Mesenchymal stem cell (in vitro differentiated cells and primary cell): Measurements from ENCODE around the gene RUNX3.
"Not testable (repeated sequence)": the region's sequence is repeated elsewhere in the genome, so short reads cannot be mapped to it uniquely, and the experiment has no call there.

Experiments
- DNase-seq: peaks from one replicate; pipeline ENCODE4 v3.0.0-alpha.2; 2013
- H2AFZ ChIP-seq: one replicate; pipeline ENCODE4 v1.6.1; 2013; ENCODE audit warnings: low read depth, mild to moderate bottlenecking, control low read depth, inconsistent platforms, low read length, moderate library complexity
- H2AK5ac ChIP-seq: 2 replicates; pipeline ENCODE4 v1.6.1; 2013; ENCODE audit warnings: low read length, moderate library complexity, mild to moderate bottlenecking, inconsistent platforms; ENCODE audit not compliant: severe bottlenecking
- H2BK120ac ChIP-seq: one replicate; pipeline ENCODE4 v1.6.1; 2013; ENCODE audit warnings: low read depth, mild to moderate bottlenecking, inconsistent platforms, low read length, moderate library complexity
- H2BK12ac ChIP-seq, 2 experiments: one replicate each; pipeline ENCODE4 v1.6.1; 2013; ENCODE audit warnings: inconsistent platforms in 2 of 2, low read length in 2 of 2, mild to moderate bottlenecking in 2 of 2, moderate library complexity in 2 of 2, control low read depth in 1 of 2
- H2BK15ac ChIP-seq: one replicate; pipeline ENCODE4 v1.6.1; 2013; ENCODE audit warnings: mild to moderate bottlenecking, low read depth, inconsistent platforms; ENCODE audit not compliant: poor library complexity, severe bottlenecking
- H2BK5ac ChIP-seq: 2 replicates; pipeline ENCODE4 v1.6.1; 2013; ENCODE audit warnings: low read depth, mild to moderate bottlenecking, low read length, control low read depth, inconsistent platforms; ENCODE audit not compliant: poor library complexity, severe bottlenecking
- H3K14ac ChIP-seq, 2 experiments: one replicate each; pipeline ENCODE4 v1.6.1; 2013; ENCODE audit warnings: inconsistent platforms in 2 of 2, low read length in 2 of 2, control low read depth in 1 of 2, mild to moderate bottlenecking in 1 of 2, moderate library complexity in 1 of 2
- H3K18ac ChIP-seq, 2 experiments: one replicate each; pipeline ENCODE4 v1.6.1; 2013; ENCODE audit warnings: inconsistent platforms in 2 of 2, low read length in 2 of 2, control low read depth in 1 of 2, low read depth in 1 of 2, mild to moderate bottlenecking in 1 of 2
- H3K23ac ChIP-seq, 2 experiments: one replicate each; pipeline ENCODE4 v1.6.1; 2013; ENCODE audit warnings: inconsistent platforms in 2 of 2, low read length in 2 of 2, mild to moderate bottlenecking in 2 of 2, moderate library complexity in 2 of 2, control low read depth in 1 of 2
- H3K27ac ChIP-seq: 2 replicates; pipeline ENCODE4 v1.5.1; 2013; ENCODE audit warnings: mild to moderate bottlenecking, moderate library complexity, low read length, control low read depth, inconsistent platforms; ENCODE audit not compliant: poor library complexity, severe bottlenecking
- H3K27me3 ChIP-seq, 2 experiments: 2 replicates each; pipeline versions ENCODE4 v1.6.1 to v1.7.0; 2013; ENCODE audit warnings: low read length in 2 of 2, mild to moderate bottlenecking in 2 of 2, moderate library complexity in 2 of 2, control low read depth in 1 of 2, inconsistent platforms in 1 of 2; ENCODE audit not compliant: control insufficient read depth in 1 of 2, insufficient read depth in 1 of 2
- H3K36me3 ChIP-seq, 2 experiments: 2 replicates each; pipeline versions ENCODE4 v1.6.1 to v1.7.0; 2013; ENCODE audit warnings: low read length in 2 of 2, control low read depth in 1 of 2, inconsistent platforms in 1 of 2, low read depth in 1 of 2, mild to moderate bottlenecking in 1 of 2; ENCODE audit not compliant: insufficient read depth in 2 of 2, control insufficient read depth in 1 of 2
- H3K4ac ChIP-seq, 2 experiments: one replicate each; pipeline ENCODE4 v1.6.1; 2013; ENCODE audit warnings: inconsistent platforms in 2 of 2, low read length in 2 of 2, mild to moderate bottlenecking in 2 of 2, moderate library complexity in 2 of 2, control low read depth in 1 of 2, low read depth in 1 of 2
- H3K4me1 ChIP-seq: 2 replicates; pipeline ENCODE4 v1.6.1; 2013; ENCODE audit warnings: low read depth, low read length, control low read depth; ENCODE audit not compliant: control insufficient read depth, insufficient read depth
- H3K4me2 ChIP-seq: 2 replicates; pipeline ENCODE4 v1.6.1; 2013; ENCODE audit warnings: low read length, mild to moderate bottlenecking, inconsistent platforms; ENCODE audit not compliant: poor library complexity, severe bottlenecking
- H3K4me3 ChIP-seq, 2 experiments: 2 replicates each; pipeline versions ENCODE4 v1.5.1 to v1.7.0; 2013; ENCODE audit warnings: low read length in 2 of 2, mild to moderate bottlenecking in 2 of 2, control low read depth in 1 of 2, low read depth in 1 of 2; ENCODE audit not compliant: insufficient read depth in 1 of 2
- H3K79me1 ChIP-seq: replicated peaks from 2 replicates; pipeline ENCODE4 v1.6.1; 2013; ENCODE audit warnings: mild to moderate bottlenecking, control low read depth, low read length, inconsistent platforms; ENCODE audit not compliant: poor library complexity, severe bottlenecking
- H3K9ac ChIP-seq: 2 replicates; pipeline ENCODE4 v1.7.0; 2013; ENCODE audit warnings: mild to moderate bottlenecking, low read length, moderate library complexity
- H3K9me3 ChIP-seq: 2 replicates; pipeline ENCODE4 v1.7.0; 2013; ENCODE audit warnings: mild to moderate bottlenecking, low read length; ENCODE audit not compliant: control insufficient read depth
- H4K8ac ChIP-seq: one replicate; pipeline ENCODE4 v1.6.1; 2013; ENCODE audit warnings: inconsistent platforms, mild to moderate bottlenecking, low read length, moderate library complexity
- H4K91ac ChIP-seq: one replicate; pipeline ENCODE4 v1.6.1; 2013; ENCODE audit warnings: mild to moderate bottlenecking, low read length, inconsistent platforms
- WGBS: methylation state at CpG from one replicate; pipeline ENCODE4 v1.1.7; 2013; ENCODE audit warnings: mixed read lengths; 5-methylcytosine and 5-hydroxymethylcytosine counted together

Gene RUNX3

DNA sequence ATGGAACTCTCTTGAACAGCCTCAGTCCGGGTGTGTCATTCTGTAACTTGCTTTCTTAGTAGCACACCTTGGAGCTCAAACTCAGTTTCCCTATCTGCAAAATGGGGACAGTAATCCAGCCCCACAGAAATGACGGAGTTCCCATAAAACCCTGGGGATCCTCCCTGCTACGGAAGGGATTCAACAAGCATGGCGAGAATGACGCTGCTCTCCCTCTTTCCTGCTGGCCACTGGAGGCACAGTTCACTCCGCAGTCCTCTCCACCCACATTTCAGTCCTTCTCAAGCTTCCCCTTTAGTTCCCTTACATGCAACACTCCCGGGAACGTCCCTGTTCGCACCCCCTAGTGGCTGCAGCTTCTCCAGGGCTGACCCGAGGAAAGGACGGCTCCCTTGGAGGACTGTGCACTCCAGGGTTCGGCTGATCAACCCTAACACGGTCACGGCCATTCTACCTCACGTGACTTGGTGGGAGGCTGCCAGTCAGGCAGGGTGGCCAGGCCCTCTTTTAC lies 20.6 kb downstream of the RUNX3 start:
- Histone ChIP-seq H2AFZ (no peak overlapping the region), H2BK120ac (no peak overlapping the region), H3K4me2 (no peak overlapping the region), H3K4me3 (no peak overlapping the region), H3K9ac (no peak overlapping the region), H2AK5ac (no peak overlapping the region), H3K27me3 (peaks cover 16 to 19% of the 10 kb centered on the region in 2 experiments), H3K4ac (no peak overlapping the region), H2BK5ac (no peak overlapping the region), H3K18ac (no peak overlapping the region), H4K91ac (no peak overlapping the region), H3K27ac (no peak overlapping the region), H3K9me3 (no peaks in the 10 kb centered on the region), H3K23ac (no peak overlapping the region), H3K4me1 (peaks cover 15% of the 10 kb centered on the region), H3K79me1 (no peaks in the 10 kb centered on the region), H3K14ac (no peak overlapping the region), H2BK15ac (no peak overlapping the region), H3K36me3 (no peaks in the 10 kb centered on the region), H4K8ac (peak overlapping the region; percentile 58), H2BK12ac (peak overlapping the region in 1 of 2 experiments; percentile 37)
- DNase-seq = peak; percentile 89
- 32% methylated on average over 15 of the region's 15 CpGs for WGBS

DNA sequence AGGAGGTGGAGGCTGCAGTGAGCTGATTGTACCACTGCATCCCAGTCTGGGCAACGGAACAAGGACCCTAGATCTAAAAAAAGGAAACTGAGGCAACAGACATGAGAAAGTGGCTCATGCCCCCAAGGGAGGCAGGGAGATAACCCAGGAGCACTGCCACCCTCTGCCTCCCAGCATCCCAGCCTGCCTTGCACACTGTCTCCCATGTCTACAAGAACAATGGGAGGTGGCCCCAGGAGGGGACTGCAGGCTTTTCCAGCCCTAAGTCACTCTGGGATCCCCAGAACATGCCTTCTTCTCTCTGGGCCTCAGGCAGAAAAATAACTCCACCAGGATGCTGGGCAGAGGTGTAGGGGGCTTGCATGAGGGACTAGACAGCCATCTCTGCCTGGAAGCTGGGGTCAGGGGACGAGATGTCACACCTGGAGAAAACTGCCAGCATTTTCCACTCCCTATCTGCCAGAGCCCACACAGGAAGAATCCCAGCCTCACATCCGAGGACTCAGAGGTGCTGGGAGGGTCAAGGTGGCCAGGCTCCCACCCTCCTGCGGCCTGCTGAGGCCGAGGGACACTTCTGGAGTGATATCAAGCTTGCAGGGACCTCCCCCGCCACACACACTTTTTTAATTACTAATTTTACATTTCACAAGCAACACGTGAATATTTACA lies 21.4 kb downstream of the RUNX3 start:
- Histone ChIP-seq H3K27ac (no peak overlapping the region), H2BK15ac (no peak overlapping the region), H3K4me1 (peaks cover 8% of the 10 kb centered on the region), H3K18ac (no peak overlapping the region), H3K23ac (no peak overlapping the region), H2AK5ac (no peak overlapping the region), H3K9me3 (no peaks in the 10 kb centered on the region), H2BK120ac (no peak overlapping the region), H2AFZ (no peak overlapping the region), H3K9ac (no peak overlapping the region), H2BK5ac (no peak overlapping the region), H3K4me3 (no peak overlapping the region), H3K27me3 (peaks cover 23 to 26% of the 10 kb centered on the region in 2 experiments), H3K14ac (no peak overlapping the region), H3K4me2 (no peak overlapping the region), H4K8ac (no peak overlapping the region), H2BK12ac (no peak overlapping the region), H3K79me1 (no peaks in the 10 kb centered on the region), H3K4ac (no peak overlapping the region), H3K36me3 (no peaks in the 10 kb centered on the region), H4K91ac (no peak overlapping the region)
- 75% methylated on average over 7 of the region's 7 CpGs for WGBS
- DNase-seq = no peak

- not testable (repeated sequence) for H2BK12ac ChIP-seq, H3K9ac ChIP-seq, H3K14ac ChIP-seq, H2BK120ac ChIP-seq, H4K91ac ChIP-seq, H3K27ac ChIP-seq, H3K36me3 ChIP-seq, H2AK5ac ChIP-seq, H3K4me3 ChIP-seq, H3K9me3 ChIP-seq, H3K23ac ChIP-seq, H2AFZ ChIP-seq, H3K18ac ChIP-seq, DNase-seq, H3K79me1 ChIP-seq, H2BK15ac ChIP-seq, H3K4ac ChIP-seq, H3K4me1 ChIP-seq, H4K8ac ChIP-seq, H3K4me2 ChIP-seq, H2BK5ac ChIP-seq
- 95% methylated on average over 51 of the region's 57 CpGs for WGBS
- H3K27me3 ChIP-seq = peaks cover 33 to 35% of the 10 kb centered on the region in 2 experiments
These were observed 22.3 kb downstream of the RUNX3 start for GRCh38 chr1:24907587-24908294.

DNA sequence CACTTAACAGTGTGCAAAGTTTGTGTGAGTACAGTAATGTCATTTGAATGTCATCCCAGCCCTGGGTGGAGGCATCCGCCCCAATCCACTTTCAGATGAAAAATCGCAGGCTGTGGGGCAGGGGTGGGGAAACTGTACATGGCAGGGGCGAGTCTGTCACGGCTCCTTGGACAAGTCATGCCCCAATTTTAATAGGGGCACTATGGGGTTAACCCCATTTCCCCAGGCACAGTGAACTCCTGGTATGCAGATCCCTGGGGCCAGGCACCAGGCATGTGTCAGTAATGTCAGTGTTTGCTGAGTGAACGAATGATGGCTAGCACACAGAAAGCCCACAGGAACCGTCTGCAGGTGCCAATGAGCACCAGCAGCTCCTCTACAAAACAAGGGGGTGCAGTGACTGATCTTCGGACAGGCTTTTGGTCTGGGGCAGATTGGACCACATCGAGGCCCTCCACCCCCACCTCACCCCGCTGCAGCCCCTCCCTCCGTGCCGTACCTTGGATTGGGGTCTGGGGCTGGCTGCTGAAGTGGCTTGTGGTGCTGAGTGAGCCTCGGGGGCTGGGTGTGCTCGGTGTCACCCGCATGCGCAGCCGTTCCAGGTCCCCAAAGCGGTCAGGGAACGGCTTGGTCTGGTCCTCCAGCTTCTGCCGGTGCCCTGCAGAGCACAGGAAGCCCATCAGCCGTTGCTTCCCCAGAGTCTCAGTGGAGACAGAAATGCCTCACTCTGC lies 23.2 kb downstream of the RUNX3 start:
- H2AK5ac ChIP-seq = no peak overlapping the region

More for the DNA sequence above, 23.2 kb downstream of the RUNX3 start:
- H3K36me3 ChIP-seq = no peaks in the 10 kb centered on the region
- DNase-seq = no peak
- no peak overlapping the region for H3K4me3 ChIP-seq
- H3K27ac ChIP-seq = no peak overlapping the region
- H4K8ac ChIP-seq = no peak overlapping the region
- peaks cover 35 to 36% of the 10 kb centered on the region in 2 experiments for H3K27me3 ChIP-seq
- H3K23ac ChIP-seq = no peak overlapping the region
- H3K9ac ChIP-seq = no peak overlapping the region
- 92% methylated on average over 19 of the region's 20 CpGs for WGBS
- H3K18ac ChIP-seq = no peak overlapping the region
- H3K9me3 ChIP-seq = no peaks in the 10 kb centered on the region
- H2BK5ac ChIP-seq = no peak overlapping the region
- no peak overlapping the region for H2BK12ac ChIP-seq
- no peak overlapping the region for H3K4ac ChIP-seq
- no peak overlapping the region for H2BK120ac ChIP-seq
- no peak overlapping the region for H3K4me2 ChIP-seq
- H4K91ac ChIP-seq = no peak overlapping the region
- H2BK15ac ChIP-seq = no peak overlapping the region
- no peaks in the 10 kb centered on the region for H3K79me1 ChIP-seq
- no peak overlapping the region for H3K14ac ChIP-seq
- H3K4me1 ChIP-seq = no peaks in the 10 kb centered on the region
- no peak overlapping the region for H2AFZ ChIP-seq
